Measurements from ENCODE around the gene SYT2. TPM values are rescaled to one million over a fixed set of nuclear protein-coding genes. Genes with fewer than 3 reads are reported as not detected.
"Not testable (repeated sequence)": the region's sequence is repeated elsewhere in the genome, so short reads cannot be mapped to it uniquely, and the experiment has no call there.

The SYT2 gene
- total RNA-seq, 1 donor from 2014 or later: 0.21 TPM

DNA sequence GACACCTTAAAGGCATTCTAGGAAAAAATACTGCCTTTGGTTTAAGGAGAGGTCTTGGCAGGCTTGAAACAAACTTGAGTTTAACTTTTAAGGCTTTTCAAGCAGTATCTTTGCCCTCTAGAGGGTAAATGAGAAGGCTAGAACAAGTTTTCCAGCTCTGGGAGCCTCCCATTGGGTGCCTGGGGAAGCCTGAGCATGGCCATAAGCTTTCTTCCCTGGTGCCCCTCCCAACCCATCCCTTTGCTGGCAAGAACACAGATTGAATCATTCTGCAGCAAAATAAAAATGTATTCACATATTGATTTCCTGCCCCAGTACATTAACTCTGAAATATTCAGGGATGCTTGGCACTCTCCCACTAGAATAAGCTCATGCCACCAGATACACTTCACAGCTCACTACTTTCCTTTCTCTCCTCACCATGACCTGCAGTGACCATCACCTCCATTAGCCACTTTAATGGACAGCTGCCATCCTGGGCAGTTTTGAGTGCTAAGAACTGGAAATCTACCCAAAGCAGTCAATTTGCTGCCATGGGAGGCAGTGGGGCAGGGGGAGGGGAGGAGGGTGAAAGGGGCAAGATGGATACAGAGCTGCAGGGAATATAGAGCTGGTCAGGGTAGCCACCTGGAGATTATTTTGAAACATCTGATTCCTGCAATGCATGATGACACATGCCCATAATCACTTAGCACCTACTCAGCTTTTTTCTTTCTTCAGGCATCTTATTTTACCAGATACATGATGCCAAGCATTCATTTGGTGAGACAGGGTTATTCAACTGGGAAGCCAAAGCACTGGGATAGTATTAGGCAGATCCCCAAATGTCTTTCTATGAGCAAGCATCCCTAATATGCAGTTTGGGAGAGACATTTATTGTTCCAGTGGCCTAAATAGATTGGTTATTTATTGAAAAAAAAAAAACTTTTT lies 140.6 kb downstream of the SYT2 start:
- DNase-seq: no peak

DNA sequence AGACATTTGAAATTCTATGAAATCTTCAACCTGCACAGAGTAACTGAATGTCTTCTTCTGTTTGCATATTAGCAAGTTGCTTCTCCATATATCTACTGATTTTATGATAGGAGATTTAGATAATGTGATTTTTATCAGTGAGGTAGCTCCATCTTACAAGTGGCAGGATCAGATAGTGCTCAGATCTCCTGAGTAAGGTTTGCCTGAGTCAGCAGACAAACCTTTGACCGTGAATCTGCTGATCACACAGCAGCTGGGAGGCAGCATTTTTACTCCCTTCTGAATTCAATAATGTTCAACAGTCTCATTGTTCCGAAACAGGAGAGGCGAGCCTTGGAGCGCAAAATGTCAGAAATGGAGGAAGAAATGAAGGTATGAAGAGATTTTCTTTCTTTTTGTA lies 141.4 kb downstream of the SYT2 start:
- no peak for DNase-seq

DNA sequence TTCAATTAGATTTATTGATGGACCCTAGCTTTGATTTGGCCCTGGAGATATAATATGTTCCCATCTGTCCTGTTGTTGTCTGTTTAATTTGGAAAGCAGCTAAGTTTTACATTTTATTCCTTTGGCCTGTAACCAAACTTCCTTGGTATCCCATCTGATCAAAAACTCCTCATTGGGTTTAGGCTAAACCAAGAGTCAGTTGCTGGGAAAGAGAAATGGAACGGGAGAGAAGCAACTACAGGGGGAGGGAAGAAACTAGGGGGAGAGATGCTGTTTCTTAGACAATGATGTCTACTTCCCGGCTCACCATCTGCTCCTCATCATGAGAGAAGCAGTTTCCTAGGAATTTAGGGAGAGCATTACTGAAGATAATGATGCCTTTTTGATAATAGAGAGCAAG lies 141.8 kb downstream of the SYT2 start:
- no peak for DNase-seq

DNA sequence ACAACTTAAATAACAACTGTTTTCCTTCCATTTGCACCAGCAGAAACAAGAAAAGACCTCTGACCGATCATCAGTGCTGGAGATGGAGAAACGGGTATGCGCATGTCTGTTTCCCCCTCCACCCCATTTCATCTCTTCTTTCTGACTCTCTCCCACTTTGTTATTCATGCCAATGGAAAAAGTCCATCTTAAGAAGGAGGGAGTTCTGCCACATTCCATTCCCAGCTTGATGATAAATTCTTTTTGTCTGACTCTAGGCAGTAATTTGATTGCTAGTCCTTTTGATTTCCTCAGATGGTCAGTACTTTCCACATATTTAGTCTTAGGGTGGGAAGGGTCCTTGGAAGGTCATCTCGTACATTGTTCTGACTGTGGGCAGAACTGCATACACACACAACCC lies 142.5 kb downstream of the SYT2 start:
- DNase-seq: no peak

DNA sequence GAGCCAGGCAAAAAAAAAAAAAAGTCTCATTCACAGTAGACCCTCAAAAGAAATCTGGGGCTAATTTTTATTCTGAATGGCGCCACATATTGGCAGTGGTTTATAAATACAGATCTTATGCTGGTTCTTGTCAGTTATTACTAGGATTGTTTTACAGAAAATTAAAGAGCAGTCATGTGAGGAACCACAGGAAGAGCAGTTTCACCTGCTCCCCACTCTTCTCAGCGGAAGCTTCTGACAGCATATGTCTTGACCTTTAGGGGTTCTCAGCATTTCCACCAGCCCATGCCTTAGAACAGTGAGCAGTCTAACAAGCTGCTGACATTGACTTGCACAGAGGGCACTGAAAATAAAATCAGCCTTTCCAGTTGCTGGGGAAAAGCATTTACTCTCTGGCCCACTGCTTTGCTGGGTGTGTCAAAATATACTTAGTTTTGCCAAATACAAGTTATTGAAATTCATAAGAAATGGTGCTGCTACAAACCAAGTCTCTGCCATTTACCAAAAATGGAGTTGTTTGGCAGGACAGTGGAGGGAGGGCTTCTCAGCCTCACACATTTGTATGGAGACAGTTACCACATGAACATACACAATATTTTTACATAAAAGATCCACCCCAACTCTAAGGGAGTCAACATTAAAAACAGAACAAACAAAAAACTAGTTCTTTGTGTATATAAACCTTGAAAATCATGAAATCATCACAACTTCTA lies 144.2 kb downstream of the SYT2 start:
- no peak for DNase-seq

DNA sequence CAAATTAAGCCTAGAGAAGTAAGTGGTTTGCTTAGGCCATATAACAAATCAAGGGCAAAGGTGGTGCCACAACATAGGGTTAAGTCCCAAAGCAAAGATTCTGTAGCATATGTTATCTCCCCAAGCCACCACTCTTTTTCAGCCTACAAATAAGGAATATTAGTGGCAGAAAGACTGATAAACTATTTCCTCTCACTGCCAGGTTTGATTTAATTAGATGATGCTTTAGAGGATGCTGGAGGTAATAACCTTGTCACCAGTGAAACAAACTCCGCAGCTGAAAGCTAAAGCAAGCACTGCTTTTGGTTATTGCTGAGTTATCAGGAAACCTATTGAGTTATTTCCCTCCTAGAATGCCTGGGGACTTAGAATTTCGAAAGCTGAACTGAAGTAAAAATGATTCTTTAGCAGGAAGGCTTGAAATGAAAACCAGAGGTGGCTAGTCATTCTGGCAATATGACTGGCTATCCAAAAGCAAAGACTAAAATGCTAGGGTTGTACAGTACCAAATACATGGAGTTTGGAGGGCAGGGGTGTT lies 145.2 kb downstream of the SYT2 start:
- DNase-seq: no peak

DNA sequence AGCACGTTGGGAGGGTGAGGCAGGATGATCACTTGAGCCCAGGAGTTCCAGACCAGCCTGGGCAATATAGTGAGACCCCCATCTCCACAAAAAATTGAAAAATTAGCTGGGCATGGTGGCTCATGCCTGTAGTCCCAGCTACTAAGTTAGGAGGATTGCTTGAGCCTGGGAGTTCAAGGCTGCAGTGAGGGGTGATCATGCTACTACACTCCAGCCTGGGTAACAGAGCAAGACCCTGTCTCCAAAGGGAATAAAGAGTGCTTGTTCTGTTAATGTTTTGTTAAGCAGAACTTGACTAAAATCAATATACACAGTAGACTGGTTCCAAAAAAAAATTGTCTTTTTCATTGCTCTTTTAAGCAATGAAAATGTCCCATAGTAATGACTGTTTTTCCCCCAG lies 146.4 kb downstream of the SYT2 start:
- DNase-seq: no peak

DNA sequence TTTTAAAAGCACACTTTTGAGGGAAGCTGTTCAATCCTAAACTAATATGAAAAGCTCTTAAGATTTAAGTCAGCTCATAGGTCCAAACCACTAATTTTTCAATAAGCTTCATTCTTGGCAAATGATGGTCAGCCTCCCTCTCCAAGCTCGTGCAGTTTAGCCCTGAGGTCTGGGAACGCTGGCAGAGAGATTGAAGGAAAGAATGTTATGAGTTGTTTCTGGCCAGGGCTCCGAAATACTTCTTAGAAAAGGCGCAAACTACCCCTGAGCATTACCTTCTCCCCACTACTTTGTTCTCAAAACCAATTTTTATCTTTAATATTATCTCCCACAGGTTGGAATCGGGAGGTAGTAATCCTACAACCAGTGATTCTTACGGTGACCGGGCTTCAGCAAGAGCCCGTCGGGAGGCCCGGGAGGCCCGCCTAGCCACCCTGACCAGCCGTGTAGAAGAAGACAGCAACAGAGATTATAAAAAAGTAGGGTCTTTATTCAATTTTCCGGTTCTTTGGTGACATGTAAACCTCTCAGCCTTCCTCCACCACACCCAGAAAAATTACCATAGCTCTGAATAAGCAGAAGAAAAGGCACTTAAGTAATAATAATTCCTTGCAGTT lies 147.7 kb downstream of the SYT2 start:
- DNase-seq: no peak

DNA sequence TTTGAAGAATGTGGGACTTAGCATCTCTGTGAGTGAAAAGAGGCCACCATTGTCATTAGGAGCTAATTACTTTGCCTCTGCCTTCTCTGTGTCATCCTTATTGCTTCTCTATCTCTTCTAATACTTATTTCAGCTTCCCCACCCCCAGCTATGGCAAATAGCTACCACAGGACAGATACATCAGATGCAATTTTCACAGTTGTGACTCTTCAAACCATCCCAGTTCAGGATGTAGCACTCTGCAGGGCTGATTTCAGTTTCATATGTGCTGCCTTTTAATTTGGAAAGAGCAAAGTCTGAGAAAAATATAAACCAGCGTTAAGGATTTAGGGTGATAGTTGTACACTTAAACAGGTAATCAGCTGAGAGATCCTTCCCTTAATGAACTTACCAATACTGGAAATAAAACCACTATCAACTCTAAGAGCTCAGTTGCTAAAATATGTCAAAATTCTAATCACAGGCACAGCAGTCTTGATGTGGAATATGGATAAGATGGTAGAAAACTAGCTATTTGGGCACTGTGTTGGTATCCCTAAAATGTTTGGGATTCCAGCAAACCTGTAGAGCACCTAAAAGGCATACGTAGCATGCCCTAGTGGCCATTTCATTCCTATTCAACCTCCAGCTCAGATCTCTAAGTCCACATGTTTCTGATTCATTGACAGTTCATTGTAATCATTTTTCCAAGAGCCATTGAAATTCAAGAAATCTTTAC lies 148.4 kb downstream of the SYT2 start:
- no peak for DNase-seq

DNA sequence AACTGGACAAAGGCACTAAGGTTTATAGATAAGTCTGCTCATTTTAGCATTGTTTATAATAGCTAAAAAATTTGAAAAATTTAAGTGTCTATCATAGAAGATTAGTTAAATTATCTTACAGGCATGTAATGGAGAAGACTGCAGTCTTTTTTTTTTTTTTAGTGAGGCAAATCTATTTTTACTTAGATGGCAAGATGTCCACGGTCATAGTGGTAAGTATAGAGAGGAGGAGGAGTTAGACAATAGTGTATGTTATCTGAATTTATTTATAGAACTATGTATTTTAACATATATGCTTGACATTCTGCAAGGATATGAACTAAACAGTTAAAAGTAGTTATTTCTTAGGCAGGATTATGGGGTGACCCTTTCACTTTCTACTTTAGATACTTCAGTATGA lies 149.0 kb downstream of the SYT2 start:
- DNase-seq: no peak

DNA sequence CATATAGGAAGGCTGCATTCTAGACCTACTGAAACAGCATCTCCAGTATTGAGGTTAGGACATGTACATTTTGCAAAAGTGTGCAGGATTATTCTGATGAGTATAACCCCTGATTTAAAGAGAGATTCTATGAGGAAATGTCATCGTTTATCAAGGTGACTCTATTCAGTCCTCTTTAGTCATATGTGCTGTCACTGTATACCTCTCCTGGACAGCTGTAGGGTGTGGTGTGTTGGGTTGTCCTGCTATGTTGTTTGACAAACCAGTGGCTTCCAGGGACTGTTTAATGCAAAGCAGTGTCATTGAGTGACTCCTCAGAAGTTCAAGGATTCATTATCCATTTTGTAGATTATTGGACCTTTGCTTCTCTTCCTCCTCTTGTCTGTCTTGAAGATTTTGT lies 152.6 kb downstream of the SYT2 start:
- DNase-seq: not testable (repeated sequence)

DNA sequence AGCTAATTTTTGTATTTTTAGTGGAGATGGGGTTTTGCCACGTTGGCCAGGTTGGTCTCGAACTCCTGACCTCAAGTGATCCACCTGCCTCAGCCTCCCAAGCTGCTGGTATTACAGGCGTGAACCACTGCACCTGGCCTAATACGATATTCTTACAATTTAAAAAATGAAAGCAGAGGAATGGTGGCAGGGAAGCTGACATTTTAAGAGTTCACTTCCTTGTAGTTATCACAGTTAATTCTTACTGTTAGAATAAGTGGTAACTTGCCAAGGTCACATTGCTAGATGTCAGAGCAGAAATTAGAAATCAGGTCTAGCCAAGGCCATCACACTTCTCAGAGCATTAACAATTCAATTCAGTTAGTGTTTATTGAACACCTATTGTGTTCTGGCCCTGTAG lies 154.2 kb downstream of the SYT2 start:
- not testable (repeated sequence) for DNase-seq

DNA sequence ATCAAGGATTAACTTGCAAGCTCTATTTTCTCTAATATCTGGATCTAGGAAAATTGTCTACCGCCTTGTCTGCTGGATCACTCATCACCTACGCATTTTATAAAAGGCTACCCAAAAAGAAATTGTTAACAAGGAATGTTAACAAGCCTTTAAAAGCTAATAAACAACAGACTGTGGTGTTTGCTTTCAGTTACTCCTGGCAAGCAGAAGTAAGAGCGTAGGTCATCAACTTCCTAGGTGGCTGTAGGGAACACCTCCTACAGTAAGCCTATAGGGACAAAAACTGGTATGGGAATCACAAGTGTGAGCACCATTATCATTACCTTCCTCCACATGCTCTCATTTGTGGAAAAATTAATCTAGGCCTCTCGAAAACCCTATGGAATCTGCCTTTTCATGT lies 155.6 kb downstream of the SYT2 start:
- DNase-seq: not testable (repeated sequence)

DNA sequence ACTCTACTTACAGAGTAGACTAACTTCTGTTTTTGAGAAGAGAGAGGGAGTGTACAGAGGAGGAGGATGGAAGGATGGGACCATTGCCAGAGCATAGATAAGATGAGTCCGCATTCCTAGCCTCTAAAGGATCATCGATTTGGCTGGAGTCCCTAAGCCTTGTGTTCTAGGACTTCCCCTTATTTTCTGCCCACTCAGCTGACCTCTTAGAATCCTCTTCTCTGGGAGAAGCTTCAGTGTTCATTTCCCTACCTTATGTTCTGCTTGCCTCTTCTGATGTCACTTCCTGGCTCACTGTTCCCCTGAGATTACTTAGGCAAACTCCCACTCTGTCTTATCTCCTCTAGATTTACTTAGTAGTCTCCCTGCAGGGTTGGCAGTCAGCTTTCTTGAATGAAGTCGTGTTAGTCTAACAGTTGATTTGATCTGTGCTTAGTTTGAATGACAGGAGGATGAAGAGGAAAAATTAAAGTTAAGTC lies 156.7 kb downstream of the SYT2 start:
- no peak for DNase-seq

DNA sequence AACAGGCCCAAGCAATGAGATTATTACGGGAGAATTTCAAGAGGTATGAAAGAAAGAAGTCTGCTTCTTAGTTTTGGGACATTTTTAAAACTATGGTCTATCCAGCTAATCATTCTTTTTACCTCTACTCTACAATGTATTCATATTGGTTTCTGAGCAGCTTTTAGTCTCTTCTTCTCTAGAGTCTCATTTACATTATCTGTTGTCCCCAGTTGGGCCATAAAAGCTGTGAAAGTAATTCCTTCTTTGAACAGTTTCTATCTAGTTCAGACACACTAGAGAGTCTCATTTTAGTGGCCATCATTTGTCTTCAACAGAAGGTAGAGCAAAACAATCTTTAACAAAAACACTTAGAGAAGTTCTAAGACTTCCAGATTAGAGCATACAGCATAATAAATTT lies 157.2 kb downstream of the SYT2 start:
- not testable (repeated sequence) for DNase-seq

DNA sequence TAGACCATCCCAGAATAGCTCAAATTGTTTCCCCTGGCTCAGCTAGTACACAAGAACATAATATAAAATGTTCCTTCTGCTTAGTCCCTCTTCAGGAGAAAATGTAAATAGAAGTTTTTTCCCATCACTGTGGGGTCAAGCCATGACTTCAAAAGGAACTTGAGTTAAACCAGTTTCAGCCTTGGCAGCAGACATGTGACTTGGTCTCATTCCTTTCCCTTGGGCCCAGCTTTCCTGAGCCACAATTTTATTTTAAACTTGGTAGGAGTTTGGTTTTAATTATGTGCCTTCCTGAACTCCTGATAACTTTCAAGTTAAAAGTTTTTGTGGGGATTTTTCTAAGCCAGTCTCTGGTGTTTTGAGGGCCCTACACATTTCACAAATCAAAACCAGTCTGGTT lies 157.6 kb downstream of the SYT2 start:
- DNase-seq: not testable (repeated sequence)

DNA sequence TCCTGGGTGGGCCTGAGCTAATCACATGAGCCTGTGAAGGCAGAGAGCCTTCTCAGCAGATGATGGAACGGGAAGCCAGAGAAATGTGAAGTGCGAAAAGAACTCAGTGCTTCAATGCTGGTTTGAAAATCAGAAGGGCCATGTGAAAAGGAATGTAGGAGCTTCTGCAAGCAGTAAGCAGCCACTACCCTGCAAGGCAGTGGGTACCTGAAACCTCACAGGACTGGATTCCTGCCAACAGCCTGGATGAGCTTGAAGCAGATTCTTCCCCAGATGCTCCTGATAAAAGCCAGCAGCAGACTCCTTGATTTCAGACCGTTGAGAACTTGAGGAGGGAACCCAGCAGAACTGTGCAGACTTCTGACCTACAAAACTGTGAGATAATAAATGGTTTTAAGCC lies 158.6 kb downstream of the SYT2 start:
- no peak for DNase-seq

DNA sequence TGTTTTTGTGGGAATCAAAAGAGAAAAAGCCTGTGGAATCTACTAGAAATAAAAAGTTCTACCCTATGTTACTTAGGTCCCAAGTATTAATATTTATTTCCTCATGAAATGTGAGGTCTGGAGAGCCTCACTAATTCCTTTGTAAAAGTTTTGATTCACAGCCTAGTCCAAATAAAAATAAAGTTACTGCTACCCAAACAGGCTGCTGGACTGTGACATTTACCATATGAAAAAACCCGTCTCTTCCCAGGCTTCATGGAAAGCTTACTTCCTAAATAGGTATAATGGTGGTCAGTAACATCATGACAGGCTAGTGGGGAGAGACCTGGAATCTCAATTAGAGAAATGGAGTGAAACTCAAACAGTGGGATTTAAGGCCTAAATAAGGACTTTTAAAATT lies 160.2 kb downstream of the SYT2 start:
- not testable (repeated sequence) for DNase-seq

DNA sequence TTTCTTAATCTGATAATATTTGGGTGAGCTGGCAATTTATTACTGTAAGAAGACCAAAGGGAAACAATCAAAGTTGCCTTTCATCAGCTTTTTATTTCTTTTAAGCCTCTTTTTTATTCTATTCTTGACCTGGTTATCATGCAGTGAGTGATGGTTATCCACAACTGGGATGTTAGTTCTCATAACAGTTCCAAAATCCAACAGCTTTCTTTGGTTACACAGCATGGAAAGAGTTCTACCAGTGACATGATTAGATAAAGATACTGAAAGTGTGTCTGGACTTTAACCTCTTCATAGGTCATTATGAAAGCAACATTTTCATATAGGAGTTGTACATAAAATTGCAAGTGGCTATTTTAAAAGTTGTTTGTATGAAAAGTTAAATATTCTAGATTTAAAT lies 163.0 kb downstream of the SYT2 start:
- DNase-seq: no peak

DNA sequence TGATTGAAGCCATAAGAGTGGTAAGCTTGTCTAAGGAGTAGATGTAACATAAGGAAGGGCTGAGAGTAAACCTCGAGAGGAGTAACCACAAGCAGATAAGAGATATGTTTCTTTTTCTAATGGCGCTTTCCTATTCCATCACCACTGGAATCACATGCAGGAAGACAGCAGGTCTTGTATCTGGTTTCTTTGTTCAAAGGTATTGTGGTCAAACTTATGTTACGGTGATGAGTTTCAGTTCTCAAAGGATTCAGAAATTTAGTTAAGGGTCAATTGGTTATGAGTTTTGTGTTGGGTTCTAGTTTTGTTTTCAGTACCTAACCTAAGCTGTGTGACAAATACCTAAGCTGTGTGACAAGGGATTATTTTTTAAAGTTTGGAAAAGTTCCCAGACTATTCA lies 163.5 kb downstream of the SYT2 start:
- DNase-seq: not testable (repeated sequence)

DNA sequence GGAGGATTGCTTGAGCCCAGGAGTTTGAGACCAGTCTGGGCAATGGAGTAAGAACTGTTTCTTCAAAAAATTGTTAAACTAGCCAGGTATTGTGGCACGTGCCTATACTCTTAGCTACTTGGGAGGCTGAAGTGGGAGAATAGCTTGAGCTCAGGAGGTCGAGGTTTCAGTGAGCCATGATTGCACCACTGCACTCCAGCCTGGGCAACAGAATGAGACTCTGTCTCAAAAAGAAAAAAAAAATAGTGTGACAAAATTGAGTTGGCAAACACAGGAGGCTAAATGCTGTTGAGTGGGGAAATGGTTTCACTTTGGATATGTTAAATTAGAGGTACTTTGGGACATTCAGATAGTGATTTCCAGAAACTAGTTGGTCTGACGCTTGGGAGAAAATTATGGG lies 163.9 kb downstream of the SYT2 start:
- DNase-seq: not testable (repeated sequence)

All from tongue (tissue), 2 donors.